ENCODE data around the gene CEMP1.
"Not testable (repeated sequence)": the region's sequence is repeated elsewhere in the genome, so short reads cannot be mapped to it uniquely, and the experiment has no call there.

CEMP1 gene

DNA sequence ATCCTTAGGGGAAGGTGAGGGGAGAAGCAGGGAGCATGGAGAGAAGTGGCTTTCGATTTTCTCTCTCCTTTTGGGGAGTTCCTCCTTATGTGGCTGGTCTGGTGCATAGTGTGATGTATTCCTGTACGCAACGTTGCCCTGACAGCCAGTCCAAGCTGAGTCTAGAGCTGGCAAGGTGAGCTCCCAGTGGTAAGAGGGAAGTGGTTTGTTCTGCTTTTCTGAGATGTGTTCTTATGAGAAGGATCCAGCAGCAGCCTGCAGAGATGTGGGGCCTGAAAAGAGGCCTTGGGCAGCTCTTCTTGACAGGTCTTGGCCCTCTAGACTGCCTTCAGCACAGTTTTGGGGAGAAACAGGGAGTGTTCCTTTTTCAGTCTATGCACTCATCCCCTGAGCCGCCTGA lies 9.7 kb upstream of the CEMP1 start:
- CTCF ChIA-PET; DNase-seq (ENCODE audit: low spot score); POLR2A ChIA-PET (ENCODE audit: low non-redundant PET): not testable (repeated sequence)
- peak overlapping the region; percentile 28 for H3K27ac ChIP-seq

DNA sequence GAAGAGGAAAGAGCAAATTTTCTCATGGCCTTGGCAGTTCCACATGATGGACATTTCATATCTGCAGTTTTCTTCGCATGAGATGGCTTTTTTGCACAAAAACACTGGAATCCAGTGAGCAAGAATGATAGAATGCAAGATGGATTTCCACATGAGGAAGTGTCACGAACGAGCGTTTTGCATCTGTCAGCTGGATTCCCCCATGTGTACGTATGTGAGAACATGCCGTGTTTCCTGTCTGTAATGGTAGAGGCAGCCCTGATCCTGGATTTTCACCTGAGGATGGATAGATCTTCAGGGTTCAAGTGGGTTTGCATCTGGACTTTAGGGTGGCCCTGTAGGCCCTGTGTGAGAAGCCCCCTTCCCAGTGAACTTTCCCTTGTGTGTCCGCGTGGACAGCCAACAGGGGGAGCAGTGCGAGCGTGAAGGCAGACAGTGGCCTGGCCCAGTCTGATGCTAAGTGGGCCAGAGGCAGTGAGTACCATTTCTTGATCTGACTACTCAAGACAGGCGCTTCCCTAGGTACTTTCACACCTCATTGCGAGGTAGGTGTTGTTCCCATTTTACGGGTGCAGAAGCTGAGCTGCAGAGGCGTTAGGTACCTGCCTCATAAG lies 8.7 kb upstream of the CEMP1 start:
- H3K27ac ChIP-seq; DNase-seq (ENCODE audit: low spot score): not testable (repeated sequence)

GRCh38 chr16:2539192-2539844 lies 8.1 kb upstream of the CEMP1 start:
- CTCF ChIA-PET; H3K27ac ChIP-seq; DNase-seq (ENCODE audit: low spot score); POLR2A ChIA-PET (ENCODE audit: low non-redundant PET): not testable (repeated sequence)

More for the DNA sequence above, 8.7 kb upstream of the CEMP1 start:
- POLR2A ChIA-PET (ENCODE audit: low non-redundant PET); CTCF ChIA-PET: not testable (repeated sequence)

- ChIA-PET CTCF (no interaction called here), POLR2A (ENCODE audit: low non-redundant PET) (no interaction called here)
- peak within 1 kb of the TSS; percentile 84 for H3K27ac ChIP-seq
- no peak for TF ChIP-seq CTCF (conservative IDR thresholded peaks at IDR 0.05; ENCODE audit: low read depth)
- peak; percentile 90 for DNase-seq (ENCODE audit: low spot score)
Measured at GRCh38 chr16:2537451-2538379, 6.5 kb upstream of the CEMP1 start, which contains the start of gene PDPK1. PDPK1 (plus strand) TSS chr16:2538021; CDS start chr16:2538113, 92 bp downstream.

- ChIA-PET CTCF (no interaction called here), POLR2A (ENCODE audit: low non-redundant PET) (no interaction called here)
- peak overlapping the region; percentile 84 for H3K27ac ChIP-seq
- no peak for TF ChIP-seq CTCF (conservative IDR thresholded peaks at IDR 0.05; ENCODE audit: low read depth)
- DNase-seq (ENCODE audit: low spot score): no peak
Measured at GRCh38 chr16:2535625-2536013, 4.4 kb upstream of the CEMP1 start.

DNA sequence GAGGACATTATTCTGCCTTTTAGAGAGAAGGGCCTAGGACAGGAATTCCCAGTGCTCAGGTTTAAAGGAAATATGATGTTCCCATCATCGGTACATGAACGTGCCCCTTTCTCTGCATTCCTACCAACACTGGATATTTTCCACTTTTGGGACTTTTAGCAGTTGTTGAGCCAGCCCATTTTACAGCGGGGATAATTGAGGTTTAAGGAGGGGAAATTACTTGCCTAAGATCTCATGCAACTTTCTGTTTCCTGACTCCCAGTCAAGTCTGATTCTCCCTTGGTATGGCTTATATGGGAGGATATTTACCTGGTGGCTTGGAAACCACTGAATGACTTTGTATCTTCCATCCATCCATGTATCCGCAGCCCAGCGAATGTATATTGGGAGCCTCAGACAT lies 3.1 kb upstream of the CEMP1 start:
- CTCF ChIA-PET; DNase-seq (ENCODE audit: low spot score); POLR2A ChIA-PET (ENCODE audit: low non-redundant PET): not testable (repeated sequence)
- peak overlapping the region; percentile 84 for H3K27ac ChIP-seq

DNA sequence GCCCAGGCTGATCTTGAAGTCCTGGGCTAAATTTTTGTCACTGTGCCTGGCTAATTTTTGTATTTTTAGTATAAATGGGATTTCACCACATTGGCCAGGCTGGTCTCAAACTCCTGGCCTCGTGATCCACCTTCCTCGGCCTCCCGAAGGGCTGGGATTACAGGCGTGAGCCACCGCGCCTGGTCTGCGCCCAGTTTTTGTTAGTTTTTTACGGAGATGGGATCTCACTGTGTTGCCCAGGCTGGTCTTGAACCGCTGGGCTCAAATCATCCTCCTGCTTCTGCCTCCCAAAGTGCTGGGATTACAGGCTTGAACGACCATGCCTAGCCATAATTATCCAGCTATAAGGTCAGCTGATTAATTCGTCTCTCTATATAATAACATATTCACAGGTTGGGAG lies 2.7 kb upstream of the CEMP1 start:
- ChIA-PET POLR2A (ENCODE audit: low non-redundant PET) (no interaction called here), CTCF (no interaction called here)
- no peak for DNase-seq (ENCODE audit: low spot score)
- TF ChIP-seq CTCF (conservative IDR thresholded peaks at IDR 0.05; ENCODE audit: low read depth): no peak
- peak overlapping the region; percentile 91 for H3K27ac ChIP-seq

DNA sequence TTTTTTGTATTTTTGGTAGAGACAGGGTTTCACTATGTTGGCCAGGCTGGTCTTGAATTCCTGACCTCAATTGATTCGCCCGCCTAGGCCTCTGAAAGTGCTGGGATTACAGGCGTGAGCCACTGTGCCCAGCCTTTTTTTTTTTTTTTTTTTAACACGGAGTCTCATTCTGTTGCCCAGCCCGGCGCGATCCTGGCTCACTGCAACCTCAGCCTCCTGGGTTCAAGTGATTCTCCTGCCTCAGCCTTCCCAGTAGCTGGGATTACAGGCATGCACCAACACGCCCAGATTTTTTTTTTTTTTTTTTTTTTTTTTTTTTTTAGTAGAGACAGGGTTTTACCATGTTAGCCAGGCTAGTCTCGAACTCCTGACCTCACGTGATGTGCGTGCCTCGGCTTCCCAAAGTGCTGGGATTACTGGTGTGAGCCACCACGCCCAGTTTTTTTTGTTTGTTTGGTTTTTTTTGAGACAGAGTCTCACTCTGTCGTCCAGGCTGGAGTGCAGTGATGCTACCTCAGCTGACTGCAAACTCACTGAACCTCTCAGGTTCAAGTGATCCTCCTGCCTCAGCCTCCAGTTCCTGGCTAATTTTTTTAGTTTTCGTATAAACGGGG lies 2.0 kb upstream of the CEMP1 start:
- peak overlapping the region; percentile 91 for H3K27ac ChIP-seq
- POLR2A ChIA-PET (ENCODE audit: low non-redundant PET); DNase-seq (ENCODE audit: low spot score): not testable (repeated sequence)
- CTCF ChIA-PET: interaction anchor here (0.6 kb wide), 1 partner anchor 350 kb away, joined by 3 read pairs; no protein-coding TSS in a partner anchor

Data from RWPE1 (cell line).